SH-SY5Y (cell line): Measurements from ENCODE around the gene C1QTNF12.

Source experiments
- GATA2 ChIP-seq: IDR thresholded peaks from 2 replicates; pipeline ENCODE4 v1.6.1; 2011; ENCODE audit warnings: mild to moderate bottlenecking, low read depth, low read length
- GATA3 ChIP-seq: IDR thresholded peaks from 2 replicates; pipeline ENCODE4 v1.6.1; 2011; ENCODE audit warnings: low read depth, mild to moderate bottlenecking, low read length, moderate library complexity

- TF ChIP-seq GATA2 (no peak), GATA3 (no peak)
Measured at GRCh38 chr1:1273209-1273511, 26.6 kb upstream of the C1QTNF12 start.
